ENCODE data around the gene STKLD1.
A peak's percentile ranks its signal among the peaks of the same experiment; 100 is the strongest.
"Not testable (repeated sequence)": the region's sequence is repeated elsewhere in the genome, so short reads cannot be mapped to it uniquely, and the experiment has no call there.

The STKLD1 gene

GRCh38 chr9:133329306-133330156 lies 46.6 kb upstream of the STKLD1 start:
- WGBS, 2 donors (ENCODE audit: extremely low coverage in 2 of 2, insufficient read length in 2 of 2, insufficient replicate concordance in 1 of 2): no CpG with 5 or more reads among the region's 21 CpGs
- not testable (repeated sequence) for H2AFZ ChIP-seq (ENCODE audit: low read length); H3K18ac ChIP-seq (ENCODE audit: low read length); H3K9ac ChIP-seq (ENCODE audit: low read depth, low read length, poor library complexity); H2AK5ac ChIP-seq (ENCODE audit: low read depth, low read length); H3K23ac ChIP-seq (ENCODE audit: low read depth, low read length, poor library complexity); H3K4ac ChIP-seq (ENCODE audit: low read length); H3K4me2 ChIP-seq (ENCODE audit: insufficient read depth, low read length, poor library complexity, severe bottlenecking); H2BK120ac ChIP-seq (ENCODE audit: low read depth, low read length); H3K4me1 ChIP-seq (ENCODE audit: control insufficient read depth in 2 of 2, insufficient read depth in 1 of 2, low read depth in 1 of 2, low read length in 2 of 2); DNase-seq (ENCODE audit: low spot score); H3K79me1 ChIP-seq (ENCODE audit: low read depth, low read length); H3K4me3 ChIP-seq (ENCODE audit: low read length in 2 of 2); H3K9me3 ChIP-seq (replicated peaks in 1 of 2; ENCODE audit: control insufficient read depth in 2 of 2, insufficient read depth in 1 of 2, low read depth in 1 of 2, low read length in 2 of 2); H3K27me3 ChIP-seq (ENCODE audit: control insufficient read depth in 3 of 3, insufficient read depth in 3 of 3, low read depth in 1 of 3, low read length in 3 of 3); H4K8ac ChIP-seq (ENCODE audit: low read depth, low read length); H2BK5ac ChIP-seq (ENCODE audit: low read length); H4K91ac ChIP-seq (ENCODE audit: low read depth, low read length, poor library complexity); H2BK12ac ChIP-seq (ENCODE audit: low read length); H3K27ac ChIP-seq (replicated peaks; ENCODE audit: low read length); H2BK15ac ChIP-seq (ENCODE audit: low read length); H3K14ac ChIP-seq (ENCODE audit: low read length)
- peaks cover 34 to 50% of the 10 kb centered on the region in 2 donors for H3K36me3 ChIP-seq (replicated peaks in 1 of 2; ENCODE audit: control insufficient read depth in 2 of 2, insufficient read depth in 2 of 2, low read length in 2 of 2)

GRCh38 chr9:133331221-133331620 lies 44.9 kb upstream of the STKLD1 start:
- H2BK5ac ChIP-seq (ENCODE audit: low read length): no peak overlapping the region
- peak overlapping the region; percentile 44 for H3K9ac ChIP-seq (ENCODE audit: low read depth, low read length, poor library complexity)
- H2BK120ac ChIP-seq (ENCODE audit: low read depth, low read length): no peak overlapping the region
- peaks cover 2% of the 10 kb centered on the region in 2 donors for H3K4me1 ChIP-seq (ENCODE audit: control insufficient read depth in 2 of 2, insufficient read depth in 1 of 2, low read depth in 1 of 2, low read length in 2 of 2)
- H2BK15ac ChIP-seq (ENCODE audit: low read length): no peak overlapping the region
- H3K4ac ChIP-seq (ENCODE audit: low read length): no peak overlapping the region
- H3K4me3 ChIP-seq (ENCODE audit: low read length in 2 of 2): no peak overlapping the region
- H3K79me1 ChIP-seq (ENCODE audit: low read depth, low read length): peaks cover 10% of the 10 kb centered on the region
- H3K27me3 ChIP-seq (ENCODE audit: control insufficient read depth in 3 of 3, insufficient read depth in 3 of 3, low read depth in 1 of 3, low read length in 3 of 3): no peaks in the 10 kb centered on the region
- H3K18ac ChIP-seq (ENCODE audit: low read length): no peak overlapping the region
- DNase-seq (ENCODE audit: low spot score): no peak
- H2AFZ ChIP-seq (ENCODE audit: low read length): no peak overlapping the region
- peaks cover 34 to 55% of the 10 kb centered on the region in 2 donors for H3K36me3 ChIP-seq (replicated peaks in 1 of 2; ENCODE audit: control insufficient read depth in 2 of 2, insufficient read depth in 2 of 2, low read length in 2 of 2)
- no peak overlapping the region for H4K8ac ChIP-seq (ENCODE audit: low read depth, low read length)
- H4K91ac ChIP-seq (ENCODE audit: low read depth, low read length, poor library complexity): no peak overlapping the region
- no peak overlapping the region for H3K27ac ChIP-seq (replicated peaks; ENCODE audit: low read length)
- H3K9me3 ChIP-seq (replicated peaks in 1 of 2; ENCODE audit: control insufficient read depth in 2 of 2, insufficient read depth in 1 of 2, low read depth in 1 of 2, low read length in 2 of 2): peaks cover 0 to 1% of the 10 kb centered on the region in 2 donors
- no peak overlapping the region for H3K14ac ChIP-seq (ENCODE audit: low read length)
- H2AK5ac ChIP-seq (ENCODE audit: low read depth, low read length): no peak overlapping the region
- H3K4me2 ChIP-seq (ENCODE audit: insufficient read depth, low read length, poor library complexity, severe bottlenecking): no peak overlapping the region
- no peak overlapping the region for H2BK12ac ChIP-seq (ENCODE audit: low read length)
- no peak overlapping the region for H3K23ac ChIP-seq (ENCODE audit: low read depth, low read length, poor library complexity)
- WGBS, 2 donors (ENCODE audit: extremely low coverage in 2 of 2, insufficient read length in 2 of 2, insufficient replicate concordance in 1 of 2): no CpG with 5 or more reads among the region's 19 CpGs

GRCh38 chr9:133331641-133332380 lies 44.4 kb upstream of the STKLD1 start:
- no peak for DNase-seq (ENCODE audit: low spot score)

GRCh38 chr9:133332381-133332730 lies 43.8 kb upstream of the STKLD1 start:
- peaks cover 35 to 55% of the 10 kb centered on the region in 2 donors for H3K36me3 ChIP-seq (replicated peaks in 1 of 2; ENCODE audit: control insufficient read depth in 2 of 2, insufficient read depth in 2 of 2, low read length in 2 of 2)
- H3K14ac ChIP-seq (ENCODE audit: low read length): no peak overlapping the region
- H4K8ac ChIP-seq (ENCODE audit: low read depth, low read length): no peak overlapping the region
- no peaks in the 10 kb centered on the region for H3K27me3 ChIP-seq (ENCODE audit: control insufficient read depth in 3 of 3, insufficient read depth in 3 of 3, low read depth in 1 of 3, low read length in 3 of 3)
- no peak overlapping the region for H3K4ac ChIP-seq (ENCODE audit: low read length)
- H3K4me2 ChIP-seq (ENCODE audit: insufficient read depth, low read length, poor library complexity, severe bottlenecking): no peak overlapping the region
- no peak overlapping the region for H2BK120ac ChIP-seq (ENCODE audit: low read depth, low read length)
- no peak overlapping the region for H4K91ac ChIP-seq (ENCODE audit: low read depth, low read length, poor library complexity)
- no peak overlapping the region for H3K4me3 ChIP-seq (ENCODE audit: low read length in 2 of 2)
- H3K4me1 ChIP-seq (ENCODE audit: control insufficient read depth in 2 of 2, insufficient read depth in 1 of 2, low read depth in 1 of 2, low read length in 2 of 2): peaks cover 5 to 6% of the 10 kb centered on the region in 2 donors
- no peak overlapping the region for H2BK12ac ChIP-seq (ENCODE audit: low read length)
- H2BK5ac ChIP-seq (ENCODE audit: low read length): no peak overlapping the region
- WGBS, 2 donors (ENCODE audit: extremely low coverage in 2 of 2, insufficient read length in 2 of 2, insufficient replicate concordance in 1 of 2): no CpG with 5 or more reads among the region's 20 CpGs
- no peak overlapping the region for H2AFZ ChIP-seq (ENCODE audit: low read length)
- DNase-seq (ENCODE audit: low spot score): no peak
- H3K79me1 ChIP-seq (ENCODE audit: low read depth, low read length): peaks cover 12% of the 10 kb centered on the region
- H3K9me3 ChIP-seq (replicated peaks in 1 of 2; ENCODE audit: control insufficient read depth in 2 of 2, insufficient read depth in 1 of 2, low read depth in 1 of 2, low read length in 2 of 2): peaks cover 0 to 1% of the 10 kb centered on the region in 2 donors
- H3K9ac ChIP-seq (ENCODE audit: low read depth, low read length, poor library complexity): no peak overlapping the region
- no peak overlapping the region for H3K18ac ChIP-seq (ENCODE audit: low read length)
- H2BK15ac ChIP-seq (ENCODE audit: low read length): no peak overlapping the region
- H3K27ac ChIP-seq (replicated peaks; ENCODE audit: low read length): no peak overlapping the region
- no peak overlapping the region for H3K23ac ChIP-seq (ENCODE audit: low read depth, low read length, poor library complexity)
- H2AK5ac ChIP-seq (ENCODE audit: low read depth, low read length): no peak overlapping the region

More at GRCh38 chr9:133331641-133332380, 44.4 kb upstream of the STKLD1 start:
- H2BK5ac ChIP-seq (ENCODE audit: low read length): no peak overlapping the region
- H2AFZ ChIP-seq (ENCODE audit: low read length): no peak overlapping the region
- H3K79me1 ChIP-seq (ENCODE audit: low read depth, low read length): peaks cover 12% of the 10 kb centered on the region
- H4K8ac ChIP-seq (ENCODE audit: low read depth, low read length): peak overlapping the region; percentile 17
- no peak overlapping the region for H3K27ac ChIP-seq (replicated peaks; ENCODE audit: low read length)
- no peaks in the 10 kb centered on the region for H3K27me3 ChIP-seq (ENCODE audit: control insufficient read depth in 3 of 3, insufficient read depth in 3 of 3, low read depth in 1 of 3, low read length in 3 of 3)
- no peak overlapping the region for H3K14ac ChIP-seq (ENCODE audit: low read length)
- H2BK15ac ChIP-seq (ENCODE audit: low read length): no peak overlapping the region
- H4K91ac ChIP-seq (ENCODE audit: low read depth, low read length, poor library complexity): no peak overlapping the region
- no peak overlapping the region for H3K18ac ChIP-seq (ENCODE audit: low read length)
- no peak overlapping the region for H2BK12ac ChIP-seq (ENCODE audit: low read length)
- no peak overlapping the region for H2AK5ac ChIP-seq (ENCODE audit: low read depth, low read length)
- no peak overlapping the region for H3K4me2 ChIP-seq (ENCODE audit: insufficient read depth, low read length, poor library complexity, severe bottlenecking)
- H3K4ac ChIP-seq (ENCODE audit: low read length): no peak overlapping the region
- H3K9ac ChIP-seq (ENCODE audit: low read depth, low read length, poor library complexity): no peak overlapping the region
- no peak overlapping the region for H2BK120ac ChIP-seq (ENCODE audit: low read depth, low read length)
- peaks cover 5 to 6% of the 10 kb centered on the region in 2 donors for H3K4me1 ChIP-seq (ENCODE audit: control insufficient read depth in 2 of 2, insufficient read depth in 1 of 2, low read depth in 1 of 2, low read length in 2 of 2)
- peaks cover 35 to 55% of the 10 kb centered on the region in 2 donors for H3K36me3 ChIP-seq (replicated peaks in 1 of 2; ENCODE audit: control insufficient read depth in 2 of 2, insufficient read depth in 2 of 2, low read length in 2 of 2)
- peaks cover 0 to 1% of the 10 kb centered on the region in 2 donors for H3K9me3 ChIP-seq (replicated peaks in 1 of 2; ENCODE audit: control insufficient read depth in 2 of 2, insufficient read depth in 1 of 2, low read depth in 1 of 2, low read length in 2 of 2)
- no CpG with 5 or more reads among the region's 57 CpGs for WGBS, 2 donors (ENCODE audit: extremely low coverage in 2 of 2, insufficient read length in 2 of 2, insufficient replicate concordance in 1 of 2)
- no peak overlapping the region for H3K4me3 ChIP-seq (ENCODE audit: low read length in 2 of 2)
- H3K23ac ChIP-seq (ENCODE audit: low read depth, low read length, poor library complexity): no peak overlapping the region

All from neuronal stem cell (in vitro differentiated cells).